ENCODE results near the gene SH3TC1. TPM values are rescaled to one million over a fixed set of nuclear protein-coding genes. Genes with fewer than 3 reads are reported as not detected.

The SH3TC1 gene
- total RNA-seq, 1 experiment from 2014 or later = 2.2 TPM

DNA sequence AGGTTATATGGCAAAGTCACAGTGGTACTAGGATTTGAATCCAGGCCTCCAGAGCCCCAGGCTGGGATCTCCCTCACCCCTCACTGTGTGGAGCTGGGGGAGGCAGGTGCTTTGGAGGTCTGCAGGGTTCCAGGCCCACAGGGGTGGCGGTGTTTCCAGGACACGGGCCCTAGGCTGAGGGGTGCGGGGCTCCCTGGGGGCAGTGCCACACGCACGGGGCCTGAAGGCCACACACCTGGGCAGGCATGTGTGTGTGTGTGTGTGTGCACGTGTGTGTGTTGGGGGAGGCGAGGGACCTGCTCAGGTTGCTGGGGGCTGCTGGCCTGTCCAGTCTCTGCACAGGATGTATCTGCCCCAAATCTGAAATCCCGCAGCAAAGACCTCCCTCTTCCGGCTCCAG lies 18.8 kb downstream of the SH3TC1 start:
- Histone ChIP-seq H3K4me3 (ENCODE audit: insufficient read depth, low read depth, low read length) (no peak overlapping the region), H3K27me3 (ENCODE audit: control insufficient read depth, insufficient read depth, low read length) (no peaks in the 10 kb centered on the region), H3K36me3 (replicated peaks; ENCODE audit: control insufficient read depth, insufficient read depth, low read length) (no peaks in the 10 kb centered on the region)
- no peak for DNase-seq

DNA sequence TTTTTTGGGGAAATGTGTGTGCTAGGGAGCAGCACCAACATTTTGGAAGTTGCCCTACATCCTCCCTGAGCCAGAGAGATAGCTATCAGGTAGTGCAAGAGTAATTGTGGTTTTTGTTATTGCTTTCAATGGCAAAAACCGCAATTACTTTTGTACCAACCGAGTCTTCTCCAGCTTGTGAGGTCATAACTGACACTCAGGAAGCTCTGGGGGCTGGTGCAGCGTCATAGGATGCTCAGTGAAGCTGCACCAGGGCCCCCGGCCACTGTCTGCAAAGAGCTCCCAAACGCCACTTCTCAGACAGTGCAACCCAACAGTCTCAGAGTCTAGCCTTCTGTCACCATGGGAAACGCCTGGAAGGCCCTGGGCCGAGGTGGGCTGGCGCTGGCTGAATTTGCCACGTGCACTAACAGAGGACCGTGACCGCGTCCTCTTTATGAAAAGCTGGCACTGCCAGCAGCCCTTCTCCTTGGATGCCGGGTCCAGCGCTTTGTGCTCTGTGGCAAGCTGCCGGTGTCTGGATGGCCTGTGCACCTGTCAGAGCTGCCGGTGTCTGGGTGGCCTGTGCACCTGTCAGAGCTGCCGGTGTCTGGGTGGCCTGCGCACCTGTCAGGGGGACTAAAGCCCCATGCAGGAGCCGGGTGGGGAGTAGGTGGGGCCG lies 19.4 kb downstream of the SH3TC1 start:
- DNase-seq = no peak
- Histone ChIP-seq H3K36me3 (replicated peaks; ENCODE audit: control insufficient read depth, insufficient read depth, low read length) (no peaks in the 10 kb centered on the region), H3K4me3 (ENCODE audit: insufficient read depth, low read depth, low read length) (no peak overlapping the region), H3K27me3 (ENCODE audit: control insufficient read depth, insufficient read depth, low read length) (no peaks in the 10 kb centered on the region)

DNA sequence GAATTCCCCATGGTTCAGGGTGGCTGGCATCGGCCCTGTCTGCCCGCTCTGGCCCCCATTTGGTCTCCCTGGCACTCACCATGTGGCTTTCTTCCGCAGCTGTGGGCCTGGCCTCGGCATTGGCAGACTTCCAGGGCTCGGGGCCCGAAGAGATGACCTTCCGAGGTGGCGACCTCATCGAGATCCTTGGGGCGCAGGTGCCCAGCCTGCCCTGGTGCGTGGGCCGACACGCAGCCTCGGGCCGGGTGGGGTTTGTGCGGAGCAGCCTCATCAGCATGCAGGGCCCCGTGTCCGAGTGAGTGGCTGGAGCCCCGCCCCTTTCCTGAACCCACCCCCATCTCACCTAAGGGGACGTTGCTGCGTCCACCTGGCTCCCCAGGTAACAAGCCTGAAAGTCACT lies 20.1 kb downstream of the SH3TC1 start:
- Histone ChIP-seq H3K36me3 (replicated peaks; ENCODE audit: control insufficient read depth, insufficient read depth, low read length) (no peaks in the 10 kb centered on the region), H3K27me3 (ENCODE audit: control insufficient read depth, insufficient read depth, low read length) (no peaks in the 10 kb centered on the region), H3K4me3 (ENCODE audit: insufficient read depth, low read depth, low read length) (no peak overlapping the region)
- no peak for DNase-seq

DNA sequence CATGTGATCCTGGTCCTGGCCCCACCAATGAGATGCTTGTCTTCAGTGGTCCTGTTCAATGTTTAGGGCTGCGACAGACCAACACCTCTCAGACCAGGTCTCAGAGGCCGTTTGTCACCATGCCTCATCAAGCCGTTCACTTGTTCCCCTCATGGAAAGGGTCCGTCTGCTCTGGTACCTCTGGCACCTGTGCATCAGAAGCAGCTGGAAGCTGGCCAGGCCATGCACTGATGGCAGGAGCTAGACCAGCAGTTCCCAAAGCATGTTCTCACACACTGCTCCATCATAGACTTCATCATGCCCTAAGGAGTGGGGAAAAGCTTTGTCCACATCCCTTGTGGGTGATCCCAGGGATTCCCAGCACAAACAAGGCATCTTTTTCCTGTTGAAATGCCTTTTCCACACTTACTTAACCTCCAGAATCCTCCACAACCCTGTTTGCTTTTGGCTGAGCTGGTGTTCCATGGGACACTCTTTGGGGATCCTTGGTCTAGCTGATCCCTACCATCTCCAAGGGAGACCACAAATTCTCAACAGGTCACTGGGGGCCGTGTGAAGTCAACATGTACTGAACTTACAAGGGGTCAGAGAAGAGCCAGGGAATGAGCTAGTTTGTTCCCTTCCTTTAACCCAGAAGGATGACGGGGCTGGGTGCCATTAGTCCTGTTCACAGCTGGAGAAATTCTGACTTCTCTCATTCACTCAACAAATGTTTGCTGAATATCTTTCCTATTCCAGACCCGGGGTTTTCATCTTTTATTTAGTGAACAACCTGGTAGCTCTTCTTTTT lies 21.8 kb downstream of the SH3TC1 start:
- H3K27me3 ChIP-seq (ENCODE audit: control insufficient read depth, insufficient read depth, low read length) = no peaks in the 10 kb centered on the region
- H3K36me3 ChIP-seq (replicated peaks; ENCODE audit: control insufficient read depth, insufficient read depth, low read length) = no peaks in the 10 kb centered on the region
- H3K4me3 ChIP-seq (ENCODE audit: insufficient read depth, low read depth, low read length) = no peak overlapping the region
- no peak for DNase-seq

DNA sequence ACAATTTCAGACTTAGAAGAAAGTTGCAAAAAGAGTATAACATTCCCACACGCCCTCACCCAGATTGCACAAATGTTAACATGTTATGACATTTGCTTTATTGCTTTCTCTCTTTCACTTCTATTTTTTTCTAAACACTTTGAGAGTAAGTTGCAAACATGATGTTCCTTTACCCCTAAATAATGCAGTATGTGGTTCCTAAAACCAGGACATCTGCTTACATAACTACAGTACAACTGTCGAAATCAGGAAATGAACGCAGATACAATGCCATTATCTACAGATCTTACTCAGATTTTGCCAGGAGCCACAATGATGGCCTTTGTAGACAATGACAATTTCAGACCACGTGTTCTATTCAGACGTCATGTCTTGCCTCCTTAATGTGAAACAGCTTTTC lies 22.4 kb downstream of the SH3TC1 start:
- Histone ChIP-seq H3K27me3 (ENCODE audit: control insufficient read depth, insufficient read depth, low read length) (no peaks in the 10 kb centered on the region), H3K36me3 (replicated peaks; ENCODE audit: control insufficient read depth, insufficient read depth, low read length) (no peaks in the 10 kb centered on the region), H3K4me3 (ENCODE audit: insufficient read depth, low read depth, low read length) (no peak overlapping the region)
- no peak for DNase-seq

DNA sequence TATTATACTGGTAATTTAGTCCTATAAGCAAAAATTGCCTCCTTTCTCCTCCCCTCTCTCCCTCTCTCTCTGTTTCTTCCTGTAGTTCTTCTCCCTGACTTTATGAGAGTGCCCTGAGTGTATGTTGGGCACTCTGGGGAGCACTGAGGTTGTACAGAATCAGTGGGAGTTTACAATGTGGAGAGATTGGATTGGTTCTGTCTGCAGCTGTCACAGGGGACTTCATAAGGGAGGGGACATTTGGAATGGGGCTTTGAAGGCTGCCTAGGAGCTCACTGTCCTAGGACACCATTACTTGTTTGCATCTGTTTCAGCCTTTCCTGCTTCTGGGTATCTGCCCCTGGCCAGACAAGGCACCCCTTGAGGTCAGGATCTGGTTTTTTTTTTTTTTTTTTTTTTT lies 22.9 kb downstream of the SH3TC1 start:
- no peaks in the 10 kb centered on the region for H3K27me3 ChIP-seq (ENCODE audit: control insufficient read depth, insufficient read depth, low read length)
- no peak overlapping the region for H3K4me3 ChIP-seq (ENCODE audit: insufficient read depth, low read depth, low read length)
- DNase-seq = no peak
- H3K36me3 ChIP-seq (replicated peaks; ENCODE audit: control insufficient read depth, insufficient read depth, low read length) = no peaks in the 10 kb centered on the region

DNA sequence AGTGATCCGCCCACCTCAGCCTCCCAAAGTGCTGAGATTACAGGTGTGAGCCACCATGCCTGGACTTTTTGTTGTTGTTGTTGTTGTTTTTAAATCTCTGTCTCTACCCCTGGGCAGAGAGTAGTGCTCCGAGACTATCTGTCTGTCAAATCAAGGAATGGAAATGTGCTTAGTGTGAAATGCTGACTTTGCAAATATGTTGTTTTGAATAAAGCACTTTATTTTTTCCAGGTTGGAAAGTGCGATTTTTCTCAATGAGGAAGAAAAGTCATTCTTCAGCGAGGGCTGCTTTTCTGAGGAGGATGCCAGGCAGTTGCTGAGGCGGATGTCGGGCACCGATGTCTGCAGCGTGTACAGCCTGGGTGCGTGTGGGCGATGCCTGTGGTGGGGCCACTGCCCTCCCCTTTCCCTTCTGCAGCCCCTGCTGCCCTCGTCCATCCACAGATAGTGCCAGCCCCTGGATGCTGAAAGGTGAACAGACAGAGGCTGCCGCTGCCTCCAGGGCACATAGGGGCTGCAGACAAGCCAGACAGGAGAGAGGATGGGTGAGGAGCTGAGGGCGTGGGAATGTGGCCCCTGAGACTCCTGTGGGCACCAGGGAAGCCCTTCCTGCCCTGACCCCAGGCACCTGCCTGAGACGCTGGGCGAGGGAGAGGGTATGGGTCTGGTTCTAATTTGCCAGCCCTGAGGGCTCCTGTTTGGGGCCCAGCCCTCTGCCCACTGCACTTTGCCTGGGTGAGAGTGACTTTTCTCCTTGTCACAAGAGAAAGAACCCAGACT lies 23.7 kb downstream of the SH3TC1 start:
- no peak for DNase-seq
- H3K36me3 ChIP-seq (replicated peaks; ENCODE audit: control insufficient read depth, insufficient read depth, low read length) = no peaks in the 10 kb centered on the region
- no peaks in the 10 kb centered on the region for H3K27me3 ChIP-seq (ENCODE audit: control insufficient read depth, insufficient read depth, low read length)
- H3K4me3 ChIP-seq (ENCODE audit: insufficient read depth, low read depth, low read length) = no peak overlapping the region

DNA sequence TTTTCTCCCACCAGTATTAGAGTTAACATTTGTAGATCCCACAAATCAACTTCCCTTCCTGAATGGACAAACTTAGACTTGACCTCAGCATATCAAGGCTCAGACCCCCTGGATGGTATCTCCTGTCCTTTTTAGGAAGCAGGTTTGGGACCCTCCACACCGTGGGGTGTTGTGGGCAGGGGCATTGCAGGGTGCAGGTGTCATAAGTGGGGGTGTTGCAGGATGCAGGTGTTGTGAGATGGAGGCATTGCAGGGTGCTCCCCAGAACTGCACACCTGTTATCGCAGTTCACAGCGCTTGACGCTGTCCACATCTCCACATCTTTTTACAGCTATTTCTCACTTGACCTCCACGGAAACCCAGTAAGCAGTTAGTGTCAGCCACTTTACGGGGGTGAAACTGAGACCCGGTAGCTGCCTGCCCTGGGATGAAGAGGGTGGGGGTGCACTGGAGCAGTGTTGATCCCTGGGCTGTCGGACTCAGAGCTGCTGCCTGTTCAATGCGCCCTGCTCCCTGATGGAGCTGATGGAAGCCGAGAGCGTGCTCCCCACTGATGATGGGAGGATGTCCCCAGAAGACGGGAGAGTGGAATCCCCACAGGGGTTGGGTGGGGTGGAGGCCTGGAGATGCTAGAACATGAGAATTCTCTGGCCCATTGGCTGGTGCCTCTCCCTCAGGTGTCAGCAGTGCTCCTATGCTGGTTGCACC lies 25.3 kb downstream of the SH3TC1 start:
- Histone ChIP-seq H3K4me3 (ENCODE audit: insufficient read depth, low read depth, low read length) (no peak overlapping the region), H3K36me3 (replicated peaks; ENCODE audit: control insufficient read depth, insufficient read depth, low read length) (no peaks in the 10 kb centered on the region), H3K27me3 (ENCODE audit: control insufficient read depth, insufficient read depth, low read length) (no peaks in the 10 kb centered on the region)
- no peak for DNase-seq

DNA sequence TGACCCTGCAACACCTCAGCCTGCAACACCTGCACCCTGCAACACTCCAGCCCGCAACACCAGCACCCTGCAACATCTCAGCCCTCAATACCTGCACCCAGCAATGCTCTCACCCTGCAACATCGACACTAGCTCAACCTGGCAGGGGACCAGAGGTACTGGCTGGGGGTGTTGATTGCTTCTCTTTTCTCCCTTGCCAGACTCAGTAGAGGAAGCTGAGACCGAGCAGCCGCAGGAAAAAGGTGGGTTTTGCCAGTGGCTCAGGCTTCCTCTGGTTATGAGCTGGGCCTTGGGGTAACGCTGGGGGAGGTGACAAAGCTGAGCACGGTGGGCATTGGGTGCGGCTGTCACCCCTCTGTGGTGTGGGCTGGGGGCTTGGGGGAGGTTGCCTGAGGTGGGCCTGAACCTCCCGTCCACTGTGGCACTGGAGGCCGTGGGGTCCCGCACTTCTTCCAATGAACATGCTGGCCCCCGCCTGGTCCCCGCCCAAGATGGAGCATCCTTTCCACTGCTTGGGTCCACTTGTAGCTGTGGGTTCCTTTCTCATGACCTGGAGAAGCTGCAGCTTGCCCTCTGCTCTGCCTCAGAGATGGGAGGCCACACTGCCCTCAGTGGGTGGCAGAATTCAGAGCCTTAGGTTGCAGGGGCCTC lies 26.0 kb downstream of the SH3TC1 start:
- H3K4me3 ChIP-seq (ENCODE audit: insufficient read depth, low read depth, low read length) = no peak overlapping the region

DNA sequence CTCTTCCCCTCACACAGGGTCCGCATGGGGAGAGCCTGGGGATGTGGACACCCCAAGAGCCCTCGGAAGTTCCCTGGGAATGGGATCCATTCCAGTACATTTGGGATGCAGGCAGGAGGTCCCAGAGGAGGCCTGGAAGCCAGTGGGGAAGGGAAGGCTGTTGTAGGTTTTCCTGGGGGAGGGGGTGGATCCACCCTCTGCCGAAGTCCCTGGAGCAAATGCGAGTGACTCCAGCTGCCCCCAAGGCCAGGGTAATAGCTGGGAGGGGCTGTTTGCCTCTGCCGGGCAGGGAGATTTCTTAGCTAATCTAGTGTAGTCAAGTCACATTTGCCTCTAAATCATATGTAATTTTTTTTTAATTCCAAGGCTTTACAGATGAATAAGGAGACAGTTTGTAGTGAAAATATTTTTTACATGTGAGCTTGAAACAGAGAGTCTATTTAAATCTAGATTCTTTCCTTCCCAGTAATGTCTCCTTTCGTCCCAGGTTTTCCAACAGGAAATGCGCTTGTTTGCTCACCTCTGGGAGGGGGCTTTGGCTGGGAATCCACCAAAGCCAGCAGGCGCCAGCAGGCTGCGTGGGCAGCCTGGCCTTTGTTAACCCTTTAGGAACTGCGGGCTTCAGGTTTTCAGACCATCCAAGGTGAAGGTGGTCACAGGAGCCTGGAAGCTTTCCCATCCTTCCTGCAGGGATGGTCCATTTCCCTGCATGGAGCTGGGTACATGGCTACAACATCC lies 26.8 kb downstream of the SH3TC1 start:
- DNase-seq = peak; percentile 86
- H3K36me3 ChIP-seq (replicated peaks; ENCODE audit: control insufficient read depth, insufficient read depth, low read length) = no peaks in the 10 kb centered on the region
- H3K4me3 ChIP-seq (ENCODE audit: insufficient read depth, low read depth, low read length) = no peak overlapping the region
- H3K27me3 ChIP-seq (ENCODE audit: control insufficient read depth, insufficient read depth, low read length) = no peaks in the 10 kb centered on the region

More for the DNA sequence above, 26.0 kb downstream of the SH3TC1 start:
- no peak for DNase-seq
- H3K36me3 ChIP-seq (replicated peaks; ENCODE audit: control insufficient read depth, insufficient read depth, low read length) = no peaks in the 10 kb centered on the region
- no peaks in the 10 kb centered on the region for H3K27me3 ChIP-seq (ENCODE audit: control insufficient read depth, insufficient read depth, low read length)

DNA sequence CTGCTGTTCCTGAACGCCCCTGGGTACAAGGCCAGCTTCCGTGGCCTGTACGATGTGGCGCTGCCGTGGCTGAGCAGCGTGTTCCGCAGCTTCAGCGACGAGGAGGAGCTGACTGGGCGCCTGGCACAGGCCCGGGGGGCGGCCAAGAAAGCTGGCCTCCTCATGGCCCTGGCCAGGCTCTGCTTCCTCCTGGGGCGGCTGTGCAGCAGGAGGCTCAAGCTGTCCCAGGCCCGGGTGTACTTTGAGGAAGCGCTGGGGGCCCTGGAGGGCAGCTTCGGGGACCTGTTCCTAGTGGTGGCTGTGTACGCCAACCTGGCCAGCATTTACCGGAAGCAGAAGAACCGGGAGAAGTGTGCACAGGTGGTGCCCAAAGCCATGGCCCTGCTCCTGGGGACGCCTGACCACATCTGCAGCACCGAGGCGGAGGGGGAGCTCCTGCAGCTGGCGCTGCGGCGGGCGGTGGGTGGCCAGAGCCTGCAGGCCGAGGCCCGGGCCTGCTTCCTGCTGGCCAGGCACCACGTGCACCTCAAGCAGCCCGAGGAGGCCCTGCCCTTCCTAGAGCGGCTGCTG lies 28.2 kb downstream of the SH3TC1 start:
- Histone ChIP-seq H3K36me3 (replicated peaks; ENCODE audit: control insufficient read depth, insufficient read depth, low read length) (no peaks in the 10 kb centered on the region), H3K27me3 (ENCODE audit: control insufficient read depth, insufficient read depth, low read length) (no peaks in the 10 kb centered on the region), H3K4me3 (ENCODE audit: insufficient read depth, low read depth, low read length) (no peak overlapping the region)
- no peak for DNase-seq

DNA sequence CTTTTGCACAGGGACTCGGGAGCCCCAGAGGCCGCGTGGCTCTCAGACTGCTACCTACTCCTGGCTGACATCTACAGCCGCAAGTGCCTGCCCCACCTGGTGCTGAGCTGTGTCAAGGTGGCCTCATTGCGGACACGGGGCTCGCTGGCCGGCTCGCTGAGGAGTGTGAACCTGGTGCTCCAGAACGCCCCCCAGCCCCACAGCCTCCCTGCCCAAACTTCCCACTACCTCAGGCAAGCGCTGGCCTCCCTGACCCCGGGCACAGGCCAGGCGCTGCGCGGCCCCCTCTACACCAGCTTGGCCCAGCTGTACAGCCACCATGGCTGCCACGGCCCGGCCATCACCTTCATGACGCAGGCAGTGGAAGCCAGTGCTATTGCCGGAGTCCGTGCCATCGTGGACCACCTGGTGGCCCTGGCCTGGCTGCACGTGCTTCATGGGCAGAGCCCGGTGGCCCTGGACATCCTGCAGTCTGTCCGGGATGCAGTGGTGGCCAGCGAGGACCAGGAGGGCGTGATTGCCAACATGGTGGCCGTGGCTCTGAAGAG lies 28.8 kb downstream of the SH3TC1 start:
- Histone ChIP-seq H3K4me3 (ENCODE audit: insufficient read depth, low read depth, low read length) (no peak overlapping the region), H3K27me3 (ENCODE audit: control insufficient read depth, insufficient read depth, low read length) (no peaks in the 10 kb centered on the region), H3K36me3 (replicated peaks; ENCODE audit: control insufficient read depth, insufficient read depth, low read length) (no peaks in the 10 kb centered on the region)
- no peak for DNase-seq

All from H7 (cell line).